Transverse colon (tissue), 4 donors: Measurements from ENCODE around the gene PLGRKT. TPM values are rescaled to one million over a fixed set of nuclear protein-coding genes. Genes with fewer than 3 reads are reported as not detected.

Experiments used
- DNase-seq: peaks from one replicate; pipeline ENCODE4 v3.0.0-alpha.2; 2019
- H3K27ac ChIP-seq, 4 donors: fragments of 200-600 bp; sonication (generic); 2 replicates each; pipeline ENCODE4 v1.5.1; 2016 to 2018; ENCODE audit warnings: inconsistent platforms in 4 of 4
- H3K27me3 ChIP-seq: fragments of 200-600 bp; sonication (generic); 2 replicates; pipeline ENCODE4 v1.5.1; 2017; ENCODE audit warnings: inconsistent platforms
- H3K36me3 ChIP-seq, 4 donors: fragments of 200-600 bp; sonication (generic); 2 replicates each; pipeline ENCODE4 v1.5.1; 2017 to 2019; ENCODE audit warnings: inconsistent platforms in 4 of 4
- H3K4me1 ChIP-seq, 4 donors: fragments of 200-600 bp; sonication (generic); 2 replicates each; pipeline ENCODE4 v1.5.1; 2017 to 2020; ENCODE audit warnings: inconsistent platforms in 4 of 4
- H3K4me3 ChIP-seq, 4 donors: fragments of 200-600 bp; sonication (generic); 1 replicate in 1 of 4; 2 replicates in 3 of 4; pipeline versions ENCODE4 v1.5.1 to v1.6.1; 2017 to 2019; ENCODE audit warnings: inconsistent platforms in 4 of 4
- H3K9me3 ChIP-seq, 2 donors: fragments of 200-600 bp; sonication (generic); 2 replicates each; pipeline ENCODE4 v1.5.1; 2017 to 2019; ENCODE audit warnings: inconsistent platforms in 2 of 2
- CTCF ChIP-seq, 5 experiments: fragments of 200-600 bp in 3 of 5; fragments of 450-650 bp in 2 of 5; sonication (generic) in 3 of 5; IDR thresholded peaks; 1 replicate in 2 of 5; 2 replicates in 3 of 5; pipeline ENCODE4 v1.5.1; 2016 to 2017; ENCODE audit warnings: antibody characterized with exemption in 5 of 5, inconsistent platforms in 3 of 5, mild to moderate bottlenecking in 2 of 5, moderate library complexity in 1 of 5
- EP300 ChIP-seq: sonication (generic); formaldehyde crosslinking; IDR thresholded peaks from one replicate; pipeline ENCODE4 v1.6.1; 2017; ENCODE audit warnings: antibody characterized with exemption, low read depth
- POLR2A ChIP-seq: fragments of 450-650 bp; IDR thresholded peaks from one replicate; pipeline ENCODE4 v1.6.1; 2016; ENCODE audit warnings: antibody characterized with exemption, mild to moderate bottlenecking, moderate library complexity
- POLR2AphosphoS5 ChIP-seq, 3 donors: sonication (generic); formaldehyde crosslinking; IDR thresholded peaks; one replicate each; pipeline ENCODE4 v1.6.1; 2016; ENCODE audit warnings: antibody characterized with exemption in 3 of 3
- WGBS, 2 donors: methylation state at CpG; one replicate each; pipeline ENCODE4 v1.1.5; 2018; ENCODE audit warnings: low coverage in 1 of 2; 5-methylcytosine and 5-hydroxymethylcytosine counted together
- in situ Hi-C, 4 donors: fragments of 200-750 bp; cut with MboI; loops; one replicate each; pipeline versions ENCODE4 v1.15.0 to v1.15.1; 2017; ENCODE audit warnings: low sequenced_read_pairs in 3 of 4, low pct_ligation_motif_present in 1 of 4, low pct_unique_long_range_greater_than_20kb in 1 of 4
- intact Hi-C: fragments of 100-400 bp; cut with DNase I; formaldehyde crosslinking; loops from one replicate; pipeline ENCODE4 v1.15.1; 2023; ENCODE audit warnings: low total_unique reads
- total RNA-seq, 4 donors: library from RNA; depleted of rRNA; stranded (reverse); fragments of >200 nt; gene quantifications; one replicate each; pipeline ENCODE4 v1.1.0, GENCODE V29; 2016

PLGRKT gene
- total RNA-seq: 10 to 100 TPM in 2 of 4 donors, 1 to 10 TPM in 2; 1.6 to 58.3 (median 16.5) TPM

GRCh38 chr9:5437254-5438216 lies at the start of gene PLGRKT:
Gene PLGRKT, minus strand, starts transcription at chr9:5437925. Its CDS starts 5,948 bp downstream, at chr9:5431977.
- in situ Hi-C loops (loop anchor here in 3 of 4 donors (25.0 kb wide), 4 partner anchors 175 to 675 kb away; partner anchors contain the start of genes INSL6 (in 1 of the 3) and JAK2 (in 1 of the 3)), intact Hi-C loops (no loop called here)
- Histone ChIP-seq H3K9me3 (no peaks in the 10 kb centered on the region), H3K27ac (peak within 1 kb of the TSS; percentile 91 to 97 (median 95)), H3K27me3 (no peaks in the 10 kb centered on the region), H3K36me3 (no peaks in the 10 kb centered on the region), H3K4me1 (peaks cover 6 to 21% (median 13%) of the 10 kb centered on the region in 4 donors), H3K4me3 (peak within 1 kb of the TSS; percentile 55 to 61 (median 57))
- peak; percentile 96 for DNase-seq
- TF ChIP-seq POLR2A (peak; percentile 97), EP300 (no peak), POLR2AphosphoS5 (IDR thresholded peaks at IDR 0.05) (peak; percentile 90 to 98 (median 94)), CTCF (IDR thresholded peaks at IDR 0.05) (peak in 4 of 5 experiments; percentile 11 to 38 (median 17))
- WGBS, 2 donors: 0 to 1% methylated on average over 11 to 48 of the region's 55 CpGs

- intact Hi-C loops: no loop called here
- Histone ChIP-seq H3K27me3 (no peaks in the 10 kb centered on the region), H3K4me3 (no peak overlapping the region), H3K36me3 (no peaks in the 10 kb centered on the region), H3K4me1 (no peaks in the 10 kb centered on the region), H3K9me3 (no peaks in the 10 kb centered on the region), H3K27ac (no peak overlapping the region)
- in situ Hi-C loops: no loop called here
- TF ChIP-seq POLR2AphosphoS5 (IDR thresholded peaks at IDR 0.05) (no peak), CTCF (IDR thresholded peaks at IDR 0.05) (no peak), POLR2A (no peak), EP300 (no peak)
- DNase-seq: no peak
- WGBS, 2 donors: 78 to 93% methylated on average over 5 of the region's 5 CpGs
Measured at GRCh38 chr9:5486988-5487387, 49.3 kb upstream of the PLGRKT start.

GRCh38 chr9:5485378-5486085 lies 47.8 kb upstream of the PLGRKT start:
- in situ Hi-C loops: no loop called here
- H3K36me3 ChIP-seq: no peaks in the 10 kb centered on the region
- H3K4me1 ChIP-seq: no peaks in the 10 kb centered on the region
- H3K27me3 ChIP-seq: no peaks in the 10 kb centered on the region
- WGBS, 2 donors: 80 to 83% methylated on average over 5 of the region's 5 CpGs
- H3K27ac ChIP-seq: no peak overlapping the region
- DNase-seq: no peak
- H3K4me3 ChIP-seq: no peak overlapping the region
- TF ChIP-seq CTCF (IDR thresholded peaks at IDR 0.05) (no peak), EP300 (no peak), POLR2AphosphoS5 (IDR thresholded peaks at IDR 0.05) (no peak), POLR2A (no peak)
- intact Hi-C loops: no loop called here
- no peaks in the 10 kb centered on the region for H3K9me3 ChIP-seq

GRCh38 chr9:5483306-5483705 lies 45.6 kb upstream of the PLGRKT start:
- no peaks in the 10 kb centered on the region for H3K4me1 ChIP-seq
- no peak for DNase-seq
- TF ChIP-seq CTCF (IDR thresholded peaks at IDR 0.05) (no peak), EP300 (no peak), POLR2A (no peak), POLR2AphosphoS5 (IDR thresholded peaks at IDR 0.05) (no peak)
- H3K9me3 ChIP-seq: no peaks in the 10 kb centered on the region
- no peak overlapping the region for H3K4me3 ChIP-seq
- no peaks in the 10 kb centered on the region for H3K36me3 ChIP-seq
- no peak overlapping the region for H3K27ac ChIP-seq
- intact Hi-C loops (no loop called here), in situ Hi-C loops (no loop called here)
- 65 to 94% methylated on average over 2 of the region's 2 CpGs for WGBS, 2 donors
- no peaks in the 10 kb centered on the region for H3K27me3 ChIP-seq
